ENCODE measurements around the gene CHI3L2.

DNA sequence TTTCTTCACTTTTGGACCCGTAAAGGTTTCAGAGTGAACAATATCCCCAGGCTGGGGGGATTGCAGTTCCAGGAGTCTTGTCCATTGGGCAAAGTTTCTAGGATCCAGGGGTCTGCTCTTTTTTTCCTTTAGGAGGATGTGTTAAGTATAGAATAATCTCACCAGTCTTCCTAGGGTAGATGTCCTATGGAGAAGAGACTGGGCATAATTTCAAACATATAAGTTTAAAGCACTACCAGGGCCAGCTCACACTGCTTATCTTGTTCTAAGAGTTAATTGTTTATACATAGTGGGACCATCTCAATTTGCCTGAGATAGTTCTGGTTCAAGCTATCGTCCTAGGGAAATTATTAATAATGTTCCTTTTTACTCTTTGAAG, 1.2 kb downstream of the CHI3L2 start:
- TF ChIP-seq, protein P1, sequence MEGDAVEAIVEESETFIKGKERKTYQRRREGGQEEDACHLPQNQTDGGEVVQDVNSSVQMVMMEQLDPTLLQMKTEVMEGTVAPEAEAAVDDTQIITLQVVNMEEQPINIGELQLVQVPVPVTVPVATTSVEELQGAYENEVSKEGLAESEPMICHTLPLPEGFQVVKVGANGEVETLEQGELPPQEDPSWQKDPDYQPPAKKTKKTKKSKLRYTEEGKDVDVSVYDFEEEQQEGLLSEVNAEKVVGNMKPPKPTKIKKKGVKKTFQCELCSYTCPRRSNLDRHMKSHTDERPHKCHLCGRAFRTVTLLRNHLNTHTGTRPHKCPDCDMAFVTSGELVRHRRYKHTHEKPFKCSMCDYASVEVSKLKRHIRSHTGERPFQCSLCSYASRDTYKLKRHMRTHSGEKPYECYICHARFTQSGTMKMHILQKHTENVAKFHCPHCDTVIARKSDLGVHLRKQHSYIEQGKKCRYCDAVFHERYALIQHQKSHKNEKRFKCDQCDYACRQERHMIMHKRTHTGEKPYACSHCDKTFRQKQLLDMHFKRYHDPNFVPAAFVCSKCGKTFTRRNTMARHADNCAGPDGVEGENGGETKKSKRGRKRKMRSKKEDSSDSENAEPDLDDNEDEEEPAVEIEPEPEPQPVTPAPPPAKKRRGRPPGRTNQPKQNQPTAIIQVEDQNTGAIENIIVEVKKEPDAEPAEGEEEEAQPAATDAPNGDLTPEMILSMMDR (IDR thresholded peaks at IDR 0.05) = no peak
- no peak for TF ChIP-seq POLR2A (IDR thresholded peaks at IDR 0.05)
